LNCaP clone FGC (cell line): ENCODE data around the gene PLCB1.

ENCODE experiments used
- DNase-seq: peaks from one replicate; pipeline ENCODE4 v3.0.0-alpha.2; 2011; ENCODE audit warnings: low read depth
- H3K4me3 ChIP-seq: 2 replicates; pipeline ENCODE4 v1.5.1; 2011; ENCODE audit warnings: mild to moderate bottlenecking, low read depth, low read length, control low read depth
- TF ChIP-seq, protein P1 (sequence below): IDR thresholded peaks from 2 replicates; pipeline ENCODE4 v1.5.1; 2012; ENCODE audit warnings: mild to moderate bottlenecking; ENCODE audit not compliant: control insufficient read depth, insufficient read depth; ENCODE audit errors: extremely low read depth

The PLCB1 gene

DNA sequence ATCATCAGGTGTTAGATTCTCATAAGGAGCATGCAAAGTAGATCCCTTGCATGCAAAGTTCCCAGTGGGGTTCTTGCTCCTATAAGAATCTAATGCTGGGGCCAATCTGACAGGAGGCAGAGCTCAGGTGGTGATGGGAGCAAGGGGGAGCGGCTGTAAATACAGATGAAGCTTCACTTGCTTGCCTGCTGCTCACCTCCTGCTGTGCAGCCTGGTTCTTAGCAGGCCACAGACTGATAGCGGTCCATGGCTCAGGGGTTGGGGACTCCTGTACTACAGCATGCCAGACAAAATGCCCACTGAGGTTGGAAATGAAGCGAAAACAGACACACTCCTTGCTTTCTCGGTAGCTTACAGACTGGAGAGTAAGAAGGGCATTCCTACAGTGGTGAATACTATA lies 386.8 kb downstream of the PLCB1 start:
- TF ChIP-seq, protein P1, sequence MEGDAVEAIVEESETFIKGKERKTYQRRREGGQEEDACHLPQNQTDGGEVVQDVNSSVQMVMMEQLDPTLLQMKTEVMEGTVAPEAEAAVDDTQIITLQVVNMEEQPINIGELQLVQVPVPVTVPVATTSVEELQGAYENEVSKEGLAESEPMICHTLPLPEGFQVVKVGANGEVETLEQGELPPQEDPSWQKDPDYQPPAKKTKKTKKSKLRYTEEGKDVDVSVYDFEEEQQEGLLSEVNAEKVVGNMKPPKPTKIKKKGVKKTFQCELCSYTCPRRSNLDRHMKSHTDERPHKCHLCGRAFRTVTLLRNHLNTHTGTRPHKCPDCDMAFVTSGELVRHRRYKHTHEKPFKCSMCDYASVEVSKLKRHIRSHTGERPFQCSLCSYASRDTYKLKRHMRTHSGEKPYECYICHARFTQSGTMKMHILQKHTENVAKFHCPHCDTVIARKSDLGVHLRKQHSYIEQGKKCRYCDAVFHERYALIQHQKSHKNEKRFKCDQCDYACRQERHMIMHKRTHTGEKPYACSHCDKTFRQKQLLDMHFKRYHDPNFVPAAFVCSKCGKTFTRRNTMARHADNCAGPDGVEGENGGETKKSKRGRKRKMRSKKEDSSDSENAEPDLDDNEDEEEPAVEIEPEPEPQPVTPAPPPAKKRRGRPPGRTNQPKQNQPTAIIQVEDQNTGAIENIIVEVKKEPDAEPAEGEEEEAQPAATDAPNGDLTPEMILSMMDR, result no peak
- no peak for DNase-seq
- H3K4me3 ChIP-seq, result no peak overlapping the region

DNA sequence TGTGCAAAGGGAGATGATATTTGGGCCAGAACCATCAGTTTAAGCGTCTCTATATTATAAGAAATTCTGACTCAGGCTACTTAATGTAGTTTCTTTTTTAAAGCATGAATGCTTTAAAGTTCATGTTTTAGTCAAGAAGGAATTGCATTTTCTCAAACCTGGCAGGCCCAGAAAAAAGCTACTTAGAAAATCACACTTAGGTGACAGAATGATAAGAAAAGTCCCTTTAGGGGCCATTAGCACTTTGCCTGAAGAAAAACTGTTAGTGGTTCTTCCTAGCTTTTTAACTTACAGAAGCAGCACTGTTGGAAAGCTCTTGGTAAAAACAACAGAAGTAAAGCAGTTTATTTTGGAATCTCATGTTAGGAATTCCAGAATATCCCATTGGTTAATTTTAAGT lies 387.8 kb downstream of the PLCB1 start:
- H3K4me3 ChIP-seq, result no peak overlapping the region
- TF ChIP-seq, protein P1, result no peak
- no peak for DNase-seq

DNA sequence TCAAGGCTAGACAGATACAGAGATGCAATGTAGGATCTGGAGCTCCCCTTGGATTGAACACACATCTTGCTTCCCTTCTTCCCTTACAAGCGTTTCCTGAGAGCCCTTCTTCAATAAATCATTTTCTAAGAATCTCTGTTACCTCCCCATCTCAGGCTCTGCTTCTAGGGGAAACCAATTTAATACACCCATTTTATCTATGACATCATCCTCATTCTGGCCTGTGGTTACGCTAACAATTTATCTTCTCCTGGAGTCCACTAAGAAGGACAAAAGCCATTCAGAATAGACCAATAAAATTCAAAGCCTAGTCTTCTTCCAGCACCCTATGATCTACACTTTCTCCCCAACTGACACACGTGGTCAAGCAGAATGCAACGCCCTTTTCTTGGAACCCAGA lies 390.1 kb downstream of the PLCB1 start:
- DNase-seq, result no peak
- TF ChIP-seq, protein P1, result no peak
- no peak overlapping the region for H3K4me3 ChIP-seq

DNA sequence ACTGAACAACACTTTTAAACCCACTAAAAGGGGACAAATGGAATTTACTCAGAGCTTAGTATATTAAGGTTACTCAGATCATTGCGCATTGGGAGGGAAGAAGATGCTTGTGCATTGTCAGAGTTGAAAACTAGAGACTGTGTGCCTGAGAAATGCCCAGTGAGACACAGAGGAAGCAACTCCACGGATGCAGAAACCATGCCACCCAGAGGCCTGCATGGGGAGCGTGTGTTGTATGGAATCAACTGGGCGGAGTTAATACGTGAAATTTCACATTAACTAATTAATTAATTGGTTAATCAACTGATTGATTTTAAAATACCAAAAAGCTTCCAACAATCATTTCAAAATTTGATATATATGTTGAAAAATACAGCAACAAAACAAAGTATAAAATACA lies 391.6 kb downstream of the PLCB1 start:
- H3K4me3 ChIP-seq, result no peak overlapping the region
- TF ChIP-seq, protein P1, result peak; percentile 62
- DNase-seq, result no peak

DNA sequence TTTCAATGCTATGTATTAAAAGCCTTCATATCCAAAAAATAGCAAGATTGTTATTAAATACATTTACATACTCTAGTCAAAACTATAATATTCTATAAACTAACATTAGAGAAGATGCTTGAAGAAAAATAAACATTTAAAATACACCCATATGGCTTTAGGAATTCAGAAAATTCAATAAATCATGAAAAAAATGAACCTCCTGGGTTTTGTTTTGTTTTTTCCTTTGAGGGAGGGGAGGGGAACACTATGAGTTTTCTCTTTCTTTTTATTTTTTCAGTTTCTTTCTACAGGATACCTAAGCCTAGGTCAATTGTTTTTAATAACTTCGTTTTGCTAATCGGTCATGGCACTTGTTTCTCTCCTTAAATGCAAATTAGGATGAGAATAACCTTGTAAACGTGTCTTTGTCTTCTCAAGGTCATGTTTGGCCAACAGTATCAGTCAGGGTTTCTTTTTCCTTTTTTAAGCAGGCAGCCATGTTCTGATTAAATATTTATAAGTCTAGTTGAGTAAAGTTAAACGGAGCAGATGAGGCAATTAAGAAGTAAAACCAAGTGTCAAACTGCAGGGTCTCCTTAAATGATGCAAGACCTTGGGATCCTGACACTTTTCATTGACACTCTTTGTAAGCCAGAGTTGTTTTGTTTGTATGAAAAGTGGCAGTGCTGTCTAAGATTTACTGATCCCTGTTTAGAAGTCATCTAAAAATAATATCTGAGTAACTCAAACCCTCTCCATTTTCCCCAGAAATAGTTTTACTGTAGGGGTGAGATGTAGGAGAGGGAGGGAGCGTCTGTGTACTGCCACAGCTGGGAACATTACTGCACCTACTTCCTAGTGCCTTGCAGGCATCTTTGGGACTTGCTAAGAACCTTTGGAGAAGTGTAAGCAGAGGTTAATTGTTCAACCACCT lies 392.3 kb downstream of the PLCB1 start:
- H3K4me3 ChIP-seq, result no peak overlapping the region
- TF ChIP-seq, protein P1, result no peak
- DNase-seq, result no peak

DNA sequence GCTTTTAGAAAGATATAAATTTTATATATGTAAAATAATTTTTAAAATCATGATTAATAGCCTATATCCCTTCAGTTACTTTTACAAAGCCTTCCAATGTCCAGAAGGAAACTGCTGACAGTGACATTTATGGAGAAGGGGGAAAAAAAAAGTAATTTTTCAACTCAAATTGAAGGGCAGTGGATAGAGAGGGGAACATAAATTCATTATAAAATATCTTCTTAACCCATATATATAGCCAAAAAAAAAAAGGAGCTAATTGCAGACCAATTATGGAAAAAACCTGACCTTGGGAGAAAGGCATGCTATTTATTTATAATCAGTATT lies 392.9 kb downstream of the PLCB1 start:
- DNase-seq, result no peak

DNA sequence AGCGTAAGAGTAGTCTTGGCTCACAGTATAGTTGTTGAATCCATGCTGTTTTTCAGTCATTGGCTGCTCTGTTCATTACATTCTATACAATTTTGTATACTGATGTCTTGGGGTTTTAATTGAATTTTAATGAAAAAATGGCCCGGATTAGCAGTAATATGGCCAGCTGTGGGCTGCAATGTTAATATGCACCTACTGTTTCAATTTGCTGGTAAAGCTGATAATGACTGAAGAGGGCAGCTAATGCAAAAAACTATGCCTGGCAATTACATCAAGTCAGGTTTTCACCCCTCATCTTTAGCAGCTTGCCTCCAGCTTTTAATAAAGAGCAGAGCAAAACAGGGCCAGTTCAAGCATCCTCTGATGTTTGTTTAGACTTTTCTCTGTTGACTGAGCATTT lies 394.5 kb downstream of the PLCB1 start:
- no peak for DNase-seq
- H3K4me3 ChIP-seq, result no peak overlapping the region
- TF ChIP-seq, protein P1, result no peak

More for the DNA sequence above, 392.9 kb downstream of the PLCB1 start:
- no peak overlapping the region for H3K4me3 ChIP-seq
- TF ChIP-seq, protein P1, result no peak
